Brain pericyte (primary cell): ENCODE measurements around the gene AKAP13.
A peak's percentile ranks its signal among the peaks of the same experiment; 100 is the strongest.

Experiments used
- DNase-seq: peaks from one replicate; pipeline ENCODE4 v3.0.0-alpha.2; 2012; ENCODE audit warnings: low read depth, low spot score

The AKAP13 gene

GRCh38 chr15:85593809-85594445 is 213.5 kb downstream of the AKAP13 start:
- no peak for DNase-seq

GRCh38 chr15:85595804-85596536 is 215.6 kb downstream of the AKAP13 start:
- no peak for DNase-seq

GRCh38 chr15:85597155-85597815 is 216.9 kb downstream of the AKAP13 start:
- no peak for DNase-seq

GRCh38 chr15:85598219-85598618 is 217.8 kb downstream of the AKAP13 start:
- no peak for DNase-seq

GRCh38 chr15:85598718-85599398 is 218.5 kb downstream of the AKAP13 start:
- DNase-seq: no peak

- no peak for DNase-seq
These were observed 219.6 kb downstream of the AKAP13 start for GRCh38 chr15:85600001-85600400.

- no peak for DNase-seq
These were observed 222.8 kb downstream of the AKAP13 start for GRCh38 chr15:85603160-85603559.

GRCh38 chr15:85603703-85604102 is 223.3 kb downstream of the AKAP13 start:
- no peak for DNase-seq

- no peak for DNase-seq
These were observed 223.8 kb downstream of the AKAP13 start for GRCh38 chr15:85604194-85604593.

GRCh38 chr15:85606738-85607137 is 226.3 kb downstream of the AKAP13 start:
- DNase-seq: no peak

GRCh38 chr15:85607141-85607806 is 226.9 kb downstream of the AKAP13 start:
- no peak for DNase-seq

GRCh38 chr15:85607842-85608241 is 227.4 kb downstream of the AKAP13 start:
- DNase-seq: no peak

GRCh38 chr15:85609492-85609891 is 229.1 kb downstream of the AKAP13 start:
- DNase-seq: no peak

GRCh38 chr15:85611361-85611760 is 231.0 kb downstream of the AKAP13 start:
- DNase-seq: no peak

- DNase-seq: no peak
These were observed 233.7 kb downstream of the AKAP13 start for GRCh38 chr15:85614059-85614458.

GRCh38 chr15:85615930-85616329 is 235.5 kb downstream of the AKAP13 start:
- DNase-seq: no peak

- DNase-seq: no peak
These were observed 236.2 kb downstream of the AKAP13 start for GRCh38 chr15:85616549-85617110.

- DNase-seq: no peak
These were observed 237.8 kb downstream of the AKAP13 start for GRCh38 chr15:85618228-85618505.

- DNase-seq: peak; percentile 91
These were observed 238.6 kb downstream of the AKAP13 start for GRCh38 chr15:85618956-85619491.

- DNase-seq: no peak
These were observed 239.7 kb downstream of the AKAP13 start for GRCh38 chr15:85619992-85620689.

- no peak for DNase-seq
These were observed 240.3 kb downstream of the AKAP13 start for GRCh38 chr15:85620690-85621049.
